Measurements from ENCODE around the gene SRL.

The SRL gene

GRCh38 chr16:4216596-4216995 lies 25.3 kb downstream of the SRL start:
- no peak for DNase-seq (ENCODE audit: low read depth in 1 of 2, low spot score in 1 of 2)
- Histone ChIP-seq H3K27me3 (ENCODE audit: insufficient read depth, poor library complexity, severe bottlenecking) (no peaks in the 10 kb centered on the region), H3K27ac (replicated peaks) (no peak overlapping the region), H3K4me3 (replicated peaks; ENCODE audit: insufficient read depth, low read length) (no peak overlapping the region)
- TF ChIP-seq SPI1 (IDR thresholded peaks at IDR 0.05; ENCODE audit: borderline replicate concordance, low read depth) = no peak
- TF ChIP-seq REST (IDR thresholded peaks at IDR 0.05; ENCODE audit: insufficient replicate concordance, low read depth) = no peak
- no peak for TF ChIP-seq CTCF (IDR thresholded peaks at IDR 0.05; ENCODE audit: insufficient read depth, low read length)
- TF ChIP-seq POLR2AphosphoS5 (IDR thresholded peaks at IDR 0.05; ENCODE audit: low read depth) = no peak
- no peak for TF ChIP-seq GABPA (IDR thresholded peaks at IDR 0.05; ENCODE audit: low read depth)

- Histone ChIP-seq H3K27ac (replicated peaks) (no peak overlapping the region), H3K27me3 (ENCODE audit: insufficient read depth, poor library complexity, severe bottlenecking) (no peaks in the 10 kb centered on the region), H3K4me3 (replicated peaks; ENCODE audit: insufficient read depth, low read length) (no peak overlapping the region)
- TF ChIP-seq REST (IDR thresholded peaks at IDR 0.05; ENCODE audit: insufficient replicate concordance, low read depth) (no peak), SPI1 (IDR thresholded peaks at IDR 0.05; ENCODE audit: borderline replicate concordance, low read depth) (no peak), GABPA (IDR thresholded peaks at IDR 0.05; ENCODE audit: low read depth) (no peak), POLR2AphosphoS5 (IDR thresholded peaks at IDR 0.05; ENCODE audit: low read depth) (no peak), CTCF (IDR thresholded peaks at IDR 0.05; ENCODE audit: insufficient read depth, low read length) (no peak)
- DNase-seq (ENCODE audit: low read depth in 1 of 2, low spot score in 1 of 2) = no peak
These were observed 26.8 kb downstream of the SRL start for GRCh38 chr16:4215106-4215505.

GRCh38 chr16:4214215-4214621 lies 27.7 kb downstream of the SRL start:
- no peaks in the 10 kb centered on the region for H3K27me3 ChIP-seq (ENCODE audit: insufficient read depth, poor library complexity, severe bottlenecking)
- no peak overlapping the region for H3K4me3 ChIP-seq (replicated peaks; ENCODE audit: insufficient read depth, low read length)
- no peak for DNase-seq (ENCODE audit: low read depth in 1 of 2, low spot score in 1 of 2)
- TF ChIP-seq GABPA (IDR thresholded peaks at IDR 0.05; ENCODE audit: low read depth) (no peak), REST (IDR thresholded peaks at IDR 0.05; ENCODE audit: insufficient replicate concordance, low read depth) (no peak), SPI1 (IDR thresholded peaks at IDR 0.05; ENCODE audit: borderline replicate concordance, low read depth) (no peak)
- no peak overlapping the region for H3K27ac ChIP-seq (replicated peaks)

- no peak for DNase-seq (ENCODE audit: low read depth in 1 of 2, low spot score in 1 of 2)
- H3K4me3 ChIP-seq (replicated peaks; ENCODE audit: insufficient read depth, low read length) = no peak overlapping the region
- TF ChIP-seq CTCF (IDR thresholded peaks at IDR 0.05; ENCODE audit: insufficient read depth, low read length) = no peak
- no peak for TF ChIP-seq SPI1 (IDR thresholded peaks at IDR 0.05; ENCODE audit: borderline replicate concordance, low read depth)
- no peak for TF ChIP-seq REST (IDR thresholded peaks at IDR 0.05; ENCODE audit: insufficient replicate concordance, low read depth)
- TF ChIP-seq GABPA (IDR thresholded peaks at IDR 0.05; ENCODE audit: low read depth) = no peak
- no peak for TF ChIP-seq POLR2AphosphoS5 (IDR thresholded peaks at IDR 0.05; ENCODE audit: low read depth)
- no peak overlapping the region for H3K27ac ChIP-seq (replicated peaks)
- no peaks in the 10 kb centered on the region for H3K27me3 ChIP-seq (ENCODE audit: insufficient read depth, poor library complexity, severe bottlenecking)
These were observed 28.1 kb downstream of the SRL start for GRCh38 chr16:4213737-4214136.
